ENCODE results near the gene SMIM45.

The SMIM45 gene

GRCh38 chr22:41922940-41923594 lies 28.9 kb upstream of the SMIM45 start (continued):
- no peak for TF ChIP-seq BHLHE40 (IDR thresholded peaks at IDR 0.05; ENCODE audit: borderline replicate concordance in 1 of 2, low read depth in 2 of 2, low read length in 1 of 2)
- TF ChIP-seq NFIC (IDR thresholded peaks at IDR 0.05; ENCODE audit: low read depth, low read length): no peak
- TF ChIP-seq CHD4 (IDR thresholded peaks at IDR 0.05): no peak
- no peak for TF ChIP-seq BCLAF1 (IDR thresholded peaks at IDR 0.05)
- no peak for TF ChIP-seq PAX5 (IDR thresholded peaks at IDR 0.05; ENCODE audit: borderline replicate concordance, low read depth, low read length)

GRCh38 chr22:41923595-41924276 lies 28.2 kb upstream of the SMIM45 start:
- Histone ChIP-seq H2AFZ (ENCODE audit: control insufficient read depth, low read depth, low read length) (no peak overlapping the region), H3K9ac (ENCODE audit: control insufficient read depth, insufficient read depth, low read length) (peak overlapping the region; percentile 93), H3K4me1 (ENCODE audit: control insufficient read depth, insufficient read depth, low read length) (peaks cover 64% of the 10 kb centered on the region), H3K36me3 (ENCODE audit: control insufficient read depth in 2 of 2, insufficient read depth in 2 of 2, low read length in 1 of 2) (0 out of 4 replicates have a peak, but pooled peaks cover 0 to 9% of the 10 kb centered on the region in 2 experiments), H3K27me3 (replicated peaks in 1 of 2; ENCODE audit: control insufficient read depth in 2 of 2, insufficient read depth in 2 of 2, low read length in 1 of 2) (no peaks in the 10 kb centered on the region), H3K4me3 (peak overlapping the region; percentile 58), H3K9me3 (replicated peaks; ENCODE audit: control insufficient read depth, insufficient read depth, low read length) (no peaks in the 10 kb centered on the region), H3K79me2 (ENCODE audit: control insufficient read depth, insufficient read depth, low read length) (peaks cover 44% of the 10 kb centered on the region), H3K27ac (ENCODE audit: control insufficient read depth, insufficient read depth) (peak overlapping the region; percentile 71), H3K4me2 (ENCODE audit: control insufficient read depth, insufficient read depth) (peak overlapping the region; percentile 79), H4K20me1 (ENCODE audit: control insufficient read depth, insufficient read depth) (no peaks in the 10 kb centered on the region)
- ChIA-PET POLR2A (interaction anchor here (0.6 to 15.3 kb wide), 19 partner anchors 9 to 571 kb away, joined by 3 to 599 read pairs (median 6); partner anchors contain the start of genes CCDC134, CENPM, SHISA8 and SNU13), SMC1A (ENCODE audit: uncharacterized antibody, unreplicated experiment) (interaction anchor here (0.9 to 15.4 kb wide), 9 partner anchors 9 to 225 kb away, joined by 3 to 321 read pairs (median 5); partner anchors contain the start of genes CENPM, MEI1, SMIM45 and SREBF2), RAD21 (ENCODE audit: unreplicated experiment) (interaction anchor here (0.5 to 11.6 kb wide), 20 partner anchors 9 to 513 kb away, joined by 3 to 408 read pairs (median 4); partner anchors contain the start of genes CCDC134, CENPM, MEI1 and SMIM45), CTCF (interaction anchor here (0.9 to 11.0 kb wide), 11 partner anchors 9 to 227 kb away, joined by 3 to 234 read pairs (median 5); no protein-coding TSS in a partner anchor)
- WGBS (ENCODE audit: insufficient coverage, insufficient replicate concordance, low lambda C conversion rate, missing lambda C conversion rate): 19% methylated on average over 14 of the region's 14 CpGs
- FAIRE-seq (no peak), ATAC-seq (no peak), DNase-seq (ENCODE audit: low read depth, low spot score) (no peak)
- intact Hi-C loops (cut with micrococcal nuclease; ENCODE audit: unreplicated experiment) (loop anchor here (5.0 kb wide), 1 partner anchor 91 kb away; the partner anchor contains the start of gene SREBF2), in situ Hi-C loops (cut with MboI) (no loop called here)
- TSS peak; percentile 70 for BruUV-seq (replicated peaks)
- TF ChIP-seq USF2 (IDR thresholded peaks at IDR 0.05; ENCODE audit: borderline replicate concordance, low read depth, low read length) (no peak), ZNF687 (IDR thresholded peaks at IDR 0.05) (no peak), JUND (IDR thresholded peaks at IDR 0.05; ENCODE audit: low read depth, low read length) (no peak)
- TF ChIP-seq, protein P1, sequence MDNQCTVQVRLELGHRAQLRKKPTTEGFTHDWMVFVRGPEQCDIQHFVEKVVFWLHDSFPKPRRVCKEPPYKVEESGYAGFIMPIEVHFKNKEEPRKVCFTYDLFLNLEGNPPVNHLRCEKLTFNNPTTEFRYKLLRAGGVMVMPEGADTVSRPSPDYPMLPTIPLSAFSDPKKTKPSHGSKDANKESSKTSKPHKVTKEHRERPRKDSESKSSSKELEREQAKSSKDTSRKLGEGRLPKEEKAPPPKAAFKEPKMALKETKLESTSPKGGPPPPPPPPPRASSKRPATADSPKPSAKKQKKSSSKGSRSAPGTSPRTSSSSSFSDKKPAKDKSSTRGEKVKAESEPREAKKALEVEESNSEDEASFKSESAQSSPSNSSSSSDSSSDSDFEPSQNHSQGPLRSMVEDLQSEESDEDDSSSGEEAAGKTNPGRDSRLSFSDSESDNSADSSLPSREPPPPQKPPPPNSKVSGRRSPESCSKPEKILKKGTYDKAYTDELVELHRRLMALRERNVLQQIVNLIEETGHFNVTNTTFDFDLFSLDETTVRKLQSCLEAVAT (IDR thresholded peaks at IDR 0.05): no peak
